ENCODE measurements around the gene EPHA3. TPM values are rescaled to one million over a fixed set of nuclear protein-coding genes. Genes with fewer than 3 reads are reported as not detected.

The EPHA3 gene
- total and polyA plus RNA-seq, 2 donors from 2014 or later, result 0.19 to 6.5 TPM

GRCh38 chr3:89262309-89262929 lies 155.0 kb downstream of the EPHA3 start:
- TF ChIP-seq CTCF (IDR thresholded peaks at IDR 0.05; ENCODE audit: borderline replicate concordance, extremely low read depth, insufficient read depth), result no peak
- Histone ChIP-seq H3K27ac (ENCODE audit: low read depth in 2 of 2, low read length in 2 of 2) (no peak overlapping the region), H3K9me3 (ENCODE audit: control insufficient read depth in 2 of 3, insufficient read depth in 1 of 3, low read length in 3 of 3) (no peaks in the 10 kb centered on the region), H3K36me3 (ENCODE audit: control insufficient read depth in 2 of 3, insufficient read depth in 3 of 3, low read length in 3 of 3) (no peaks in the 10 kb centered on the region), H3K9ac (ENCODE audit: low read length in 3 of 3) (no peak overlapping the region), H3K27me3 (ENCODE audit: control insufficient read depth, insufficient read depth, low read length) (no peaks in the 10 kb centered on the region), H3K4me1 (ENCODE audit: control insufficient read depth in 2 of 3, insufficient read depth in 2 of 3, low read depth in 1 of 3, low read length in 3 of 3) (no peaks in the 10 kb centered on the region), H3K4me3 (ENCODE audit: low read length in 3 of 3) (no peak overlapping the region)
- peak in 1 of 5 donors; percentile 39 for DNase-seq
- FAIRE-seq, result no peak
- intact Hi-C loops (cut with DNase I), result no loop called here

- Histone ChIP-seq H3K36me3 (ENCODE audit: control insufficient read depth in 2 of 3, insufficient read depth in 3 of 3, low read length in 3 of 3) (no peaks in the 10 kb centered on the region), H3K4me3 (ENCODE audit: low read length in 3 of 3) (no peak overlapping the region), H3K9me3 (ENCODE audit: control insufficient read depth in 2 of 3, insufficient read depth in 1 of 3, low read length in 3 of 3) (no peaks in the 10 kb centered on the region), H3K4me1 (ENCODE audit: control insufficient read depth in 2 of 3, insufficient read depth in 2 of 3, low read depth in 1 of 3, low read length in 3 of 3) (no peaks in the 10 kb centered on the region), H3K27me3 (ENCODE audit: control insufficient read depth, insufficient read depth, low read length) (no peaks in the 10 kb centered on the region), H3K9ac (ENCODE audit: low read length in 3 of 3) (no peak overlapping the region), H3K27ac (ENCODE audit: low read depth in 2 of 2, low read length in 2 of 2) (no peak overlapping the region)
- no peak for TF ChIP-seq CTCF (IDR thresholded peaks at IDR 0.05; ENCODE audit: borderline replicate concordance, extremely low read depth, insufficient read depth)
- no peak for DNase-seq
- intact Hi-C loops (cut with DNase I), result no loop called here
- FAIRE-seq, result no peak
Measured at GRCh38 chr3:89264037-89264560, 156.7 kb downstream of the EPHA3 start.

GRCh38 chr3:89266074-89266473 lies 158.7 kb downstream of the EPHA3 start:
- no peaks in the 10 kb centered on the region for H3K27me3 ChIP-seq (ENCODE audit: control insufficient read depth, insufficient read depth, low read length)
- H3K9ac ChIP-seq (ENCODE audit: low read length in 3 of 3), result no peak overlapping the region
- no peak overlapping the region for H3K27ac ChIP-seq (ENCODE audit: low read depth in 2 of 2, low read length in 2 of 2)
- no peaks in the 10 kb centered on the region for H3K4me1 ChIP-seq (ENCODE audit: control insufficient read depth in 2 of 3, insufficient read depth in 2 of 3, low read depth in 1 of 3, low read length in 3 of 3)
- no peaks in the 10 kb centered on the region for H3K36me3 ChIP-seq (ENCODE audit: control insufficient read depth in 2 of 3, insufficient read depth in 3 of 3, low read length in 3 of 3)
- H3K4me3 ChIP-seq (ENCODE audit: low read length in 3 of 3), result no peak overlapping the region
- intact Hi-C loops (cut with DNase I), result no loop called here
- TF ChIP-seq CTCF (IDR thresholded peaks at IDR 0.05; ENCODE audit: borderline replicate concordance, extremely low read depth, insufficient read depth), result no peak
- DNase-seq (no peak), FAIRE-seq (no peak)
- no peaks in the 10 kb centered on the region for H3K9me3 ChIP-seq (ENCODE audit: control insufficient read depth in 2 of 3, insufficient read depth in 1 of 3, low read length in 3 of 3)

All from kidney (tissue), 14 donors.